ENCODE measurements around the gene C9orf43. TPM values are rescaled to one million over a fixed set of nuclear protein-coding genes. Genes with fewer than 3 reads are reported as not detected.
"Not testable (repeated sequence)": the region's sequence is repeated elsewhere in the genome, so short reads cannot be mapped to it uniquely, and the experiment has no call there.

Gene C9orf43
- polyA plus RNA-seq, 1 donor, result 0.40 TPM

DNA sequence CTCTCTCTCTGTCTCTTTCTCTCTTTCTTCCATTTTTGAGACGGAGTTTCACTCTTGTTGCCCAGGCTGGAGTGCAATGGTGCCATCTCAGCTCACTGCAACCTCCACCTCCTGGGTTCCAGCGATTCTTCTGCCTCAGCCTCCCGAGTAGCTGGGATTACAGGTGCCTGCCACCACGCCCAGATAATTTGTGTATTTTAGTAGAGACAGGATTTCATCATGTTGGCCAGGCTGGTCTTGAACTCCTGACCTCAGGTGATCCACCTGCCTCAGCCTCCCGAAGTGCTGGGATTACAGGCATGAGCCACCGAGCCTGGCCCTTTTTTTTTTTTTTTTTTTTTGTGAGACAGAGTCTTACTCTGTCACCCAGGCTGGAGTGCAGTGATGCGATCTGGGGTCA, 29.1 kb upstream of the C9orf43 start:
- DNase-seq (ENCODE audit: low read depth), result not testable (repeated sequence)

DNA sequence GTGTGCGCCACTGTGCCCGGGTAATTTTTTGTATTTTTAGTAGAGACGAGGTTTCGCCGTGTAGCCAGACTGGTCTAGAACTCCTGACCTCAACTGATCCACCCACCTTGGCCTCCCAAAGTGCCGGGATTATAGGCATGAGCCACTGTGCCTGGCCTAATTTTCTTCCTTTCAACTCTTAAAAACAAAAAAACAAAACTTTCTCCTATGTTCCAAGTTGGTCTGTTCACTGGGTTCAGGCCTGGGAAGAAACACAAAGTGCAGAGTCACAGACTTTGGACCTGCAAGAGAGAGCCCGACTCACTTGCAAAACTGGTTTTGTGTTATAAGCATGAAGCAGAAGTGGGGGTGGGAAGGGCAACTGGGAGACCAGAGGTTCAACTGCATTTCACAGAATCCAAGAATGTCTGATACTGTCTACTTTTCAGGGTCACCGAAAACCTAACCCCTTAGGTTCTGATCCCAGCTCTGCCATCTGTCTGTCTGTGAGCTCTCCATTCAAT, 28.6 kb upstream of the C9orf43 start:
- no peak for DNase-seq (ENCODE audit: low read depth)

DNA sequence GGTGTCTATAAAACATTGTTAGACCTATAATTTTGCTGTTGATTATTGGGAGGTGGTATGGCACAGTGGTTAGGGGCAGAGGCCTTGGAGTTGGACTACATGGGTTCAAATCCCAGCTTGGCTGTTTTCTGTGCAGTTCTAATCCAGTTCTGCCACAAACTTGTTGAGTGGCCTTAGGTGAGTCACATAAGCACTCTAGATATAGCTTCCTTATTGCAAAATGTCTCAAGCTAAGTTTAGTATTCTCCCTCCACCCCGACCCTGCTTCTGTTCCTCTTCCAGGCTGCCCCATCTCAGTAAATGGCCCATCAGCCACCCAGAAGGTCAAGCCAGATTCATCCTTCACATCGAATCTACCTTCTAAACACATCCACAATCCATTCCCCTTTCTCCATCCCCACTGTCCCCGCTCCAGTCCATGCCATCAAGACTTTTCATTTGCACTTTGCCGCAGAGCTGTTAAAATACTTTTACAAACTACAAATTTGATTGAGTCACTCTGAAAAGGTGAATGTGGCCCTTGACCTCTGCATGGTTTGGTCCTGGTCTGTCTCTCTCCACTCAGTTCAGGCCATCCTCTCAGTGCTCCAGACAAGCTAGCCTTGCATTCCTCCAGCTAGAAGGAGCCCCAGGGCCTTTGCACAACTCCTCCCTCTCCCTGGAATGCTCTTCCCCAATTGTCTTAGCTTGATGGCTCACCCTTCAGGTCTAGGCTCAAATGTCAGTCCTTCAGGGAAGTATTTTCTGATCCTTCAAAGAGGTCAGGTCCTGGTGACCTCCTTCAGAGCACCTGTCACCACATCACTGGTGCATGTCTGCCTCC, 23.8 kb upstream of the C9orf43 start:
- no peak for DNase-seq (ENCODE audit: low read depth)

DNA sequence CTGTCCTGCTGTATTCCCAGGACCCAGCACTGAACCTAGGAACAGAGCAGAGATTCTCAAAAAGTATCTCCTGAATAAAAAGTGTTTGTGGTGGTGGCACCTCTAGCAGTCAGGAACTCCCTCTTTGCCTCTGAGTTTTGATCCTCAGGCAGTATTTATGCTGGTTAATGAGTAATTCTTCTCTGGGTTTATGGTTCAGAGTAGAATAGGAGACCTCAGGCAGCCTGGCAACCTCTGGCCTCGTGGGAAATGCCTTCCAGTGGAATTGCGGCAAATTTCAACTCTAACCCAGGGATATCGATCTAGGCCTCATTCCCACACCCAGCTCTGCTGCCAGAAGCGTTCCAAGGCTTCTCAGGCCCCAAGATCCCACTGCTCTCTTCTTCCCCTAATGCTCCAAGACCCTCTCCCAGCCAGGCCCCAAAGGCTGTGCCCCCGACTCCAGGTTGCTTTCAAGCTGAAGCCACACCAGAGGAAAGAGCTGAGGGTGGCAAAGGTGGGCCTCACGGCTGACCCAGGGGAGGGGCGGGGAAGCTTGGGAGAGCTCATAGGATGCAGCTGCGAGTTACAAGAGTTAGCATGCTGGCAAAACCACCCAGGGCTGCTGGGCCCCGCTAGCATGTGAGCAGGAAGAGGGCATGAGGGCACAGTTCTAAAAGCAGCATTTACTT, 22.9 kb upstream of the C9orf43 start:
- DNase-seq (ENCODE audit: low read depth), result no peak

DNA sequence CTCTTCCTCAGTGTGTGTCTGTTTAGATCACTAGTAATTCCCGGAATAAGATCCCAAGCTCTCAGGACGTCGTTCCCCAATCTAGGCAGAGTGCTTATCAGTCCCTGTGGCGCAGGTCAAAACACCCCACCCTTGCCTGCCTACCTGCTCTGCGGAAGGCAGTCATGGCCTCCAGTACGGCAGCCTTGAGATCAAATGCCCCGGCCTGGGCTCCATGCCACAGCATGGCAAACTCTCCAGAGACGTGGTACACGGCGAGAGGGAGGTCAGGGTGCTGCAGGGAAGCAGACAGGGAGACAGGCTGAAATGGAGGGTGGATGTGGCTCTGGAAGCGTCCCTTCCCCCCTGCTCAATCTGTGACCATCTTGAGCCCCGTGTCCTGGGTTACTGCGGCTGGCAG, 21.7 kb upstream of the C9orf43 start:
- no peak for DNase-seq (ENCODE audit: low read depth)

DNA sequence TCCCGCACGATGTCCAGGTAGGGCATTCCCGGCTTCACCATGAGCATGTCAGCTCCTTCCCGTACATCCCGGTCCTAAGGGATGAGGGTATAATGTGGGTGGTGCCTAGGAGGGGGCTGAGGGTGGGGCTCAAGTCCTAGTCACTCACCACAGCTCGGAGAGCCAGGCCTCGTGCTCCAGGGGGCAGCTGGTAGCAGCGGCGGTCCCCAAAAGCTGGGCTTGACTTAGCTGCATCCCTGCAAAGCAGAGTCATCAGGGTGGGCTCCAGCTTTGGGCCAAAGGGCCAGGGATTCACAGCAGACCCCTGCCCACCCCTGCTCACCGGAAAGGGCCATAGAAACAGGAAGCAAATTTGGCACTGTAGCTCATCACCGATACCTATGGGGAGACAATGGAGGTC, 21.1 kb upstream of the C9orf43 start:
- no peak for DNase-seq (ENCODE audit: low read depth)

DNA sequence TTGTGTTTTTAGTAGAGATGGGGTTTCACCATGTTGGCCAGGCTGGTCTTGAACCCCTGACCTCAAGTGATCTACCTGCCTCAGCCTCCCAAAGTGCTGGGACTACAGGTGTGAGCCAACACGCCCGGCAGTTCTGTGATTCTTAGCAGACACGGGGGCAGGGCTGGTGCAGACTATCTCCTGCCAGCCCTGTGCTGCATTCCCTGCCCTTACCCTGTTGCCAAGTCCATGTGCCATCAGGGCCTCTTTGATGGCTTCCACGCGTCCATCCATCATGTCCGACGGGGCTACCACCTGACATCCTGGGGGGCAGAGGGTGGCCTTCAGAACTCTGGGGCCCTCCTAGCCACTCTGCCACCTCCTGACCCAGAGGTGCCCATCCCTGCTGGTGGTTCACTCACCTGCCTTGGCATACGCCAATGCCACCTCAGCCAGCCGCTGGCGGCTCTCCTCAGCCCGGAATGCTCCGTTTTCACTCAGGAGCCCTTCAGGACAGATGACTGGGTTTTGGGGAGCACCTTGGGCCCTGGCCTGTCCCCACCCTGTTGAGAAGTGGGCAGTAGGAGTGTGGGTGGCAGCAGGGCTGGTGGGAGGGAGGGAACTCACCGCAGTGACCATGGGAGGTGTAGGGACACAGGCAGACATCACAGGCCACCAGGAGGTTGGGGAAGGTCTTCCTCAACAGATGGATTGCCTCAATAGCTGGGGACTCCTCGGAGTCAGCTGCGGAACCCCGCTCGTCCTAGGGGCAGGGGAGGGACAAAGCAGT, 20.2 kb upstream of the C9orf43 start:
- DNase-seq (ENCODE audit: low read depth), result no peak

DNA sequence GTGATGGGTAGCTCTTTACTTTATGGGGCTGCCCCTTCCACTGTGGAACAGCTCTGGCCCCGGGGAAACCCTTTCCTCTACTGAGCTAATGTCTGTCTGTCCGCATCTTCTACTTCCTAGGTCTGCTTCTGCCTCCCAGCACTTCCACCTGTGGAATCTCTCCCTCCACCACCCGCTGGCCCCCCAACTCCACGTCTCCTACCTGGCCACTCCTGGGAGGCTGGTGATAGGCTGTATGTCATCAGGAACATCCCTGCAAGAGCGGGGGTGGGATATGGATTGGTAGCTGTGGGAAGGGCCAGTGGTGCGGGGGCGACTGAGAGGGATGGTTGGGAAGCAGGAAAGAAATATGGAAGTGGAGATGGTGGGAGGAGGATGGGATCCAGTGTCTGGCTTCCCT, 18.6 kb upstream of the C9orf43 start:
- DNase-seq (ENCODE audit: low read depth), result no peak

DNA sequence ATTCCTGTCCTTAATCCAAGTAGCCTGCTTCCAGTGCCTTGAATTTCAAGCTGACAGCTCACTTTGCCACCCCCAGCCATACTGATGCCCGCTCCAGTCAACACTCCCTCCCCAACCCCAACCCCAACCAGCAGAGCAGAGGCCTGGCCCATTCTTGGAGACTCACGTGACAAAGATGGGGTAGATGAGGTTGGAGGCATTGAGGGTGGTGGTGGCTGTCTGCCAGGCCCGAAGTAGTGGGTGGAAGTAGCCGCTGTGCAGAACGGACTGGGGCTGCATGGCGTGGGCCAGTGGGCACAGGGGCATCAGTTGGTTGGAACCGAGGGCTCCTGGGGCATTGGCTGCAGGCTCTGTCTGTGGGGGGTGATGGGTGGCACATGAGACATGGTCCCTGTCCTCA, 17.3 kb upstream of the C9orf43 start:
- DNase-seq (ENCODE audit: low read depth), result no peak

DNA sequence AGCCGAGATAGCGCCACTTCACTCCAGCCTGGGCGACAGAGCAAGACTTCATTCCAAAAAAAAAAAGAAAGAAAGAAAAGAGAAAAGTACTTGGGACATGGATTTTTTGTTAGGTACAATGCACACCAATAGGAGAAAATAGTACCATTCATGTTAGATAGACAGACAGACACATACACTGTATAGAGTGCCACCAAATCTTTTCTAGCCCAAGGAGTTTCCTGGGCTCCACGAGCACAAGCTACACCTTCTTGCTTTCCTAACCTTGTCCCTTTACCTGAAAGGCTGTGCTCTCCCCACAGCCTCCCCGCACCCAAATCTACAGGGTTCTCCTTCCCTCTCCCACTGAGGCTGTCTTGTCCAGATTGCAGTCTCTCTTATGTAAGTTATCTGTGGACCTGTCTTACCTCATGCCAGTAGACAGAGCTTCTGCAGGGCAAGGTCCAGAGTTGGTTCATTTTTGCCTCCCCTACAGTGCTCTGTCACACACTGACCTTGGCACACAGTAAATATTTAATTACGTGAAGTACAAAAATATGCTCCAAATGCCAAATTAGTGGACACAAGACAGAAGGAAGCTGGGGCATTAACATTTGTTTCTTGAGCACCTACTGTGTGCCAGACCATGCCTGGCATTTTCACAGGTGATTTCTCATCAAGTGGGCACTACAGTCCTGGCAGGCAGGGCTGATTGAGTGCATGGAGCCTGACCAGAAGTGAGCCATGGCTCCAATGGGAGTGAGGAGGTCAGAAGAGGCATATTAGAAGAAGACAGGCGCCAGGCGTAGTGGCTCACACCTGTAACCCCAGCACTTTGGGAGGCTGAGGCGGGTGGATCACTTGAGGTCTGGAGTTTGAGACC, 15.3 kb upstream of the C9orf43 start:
- DNase-seq (ENCODE audit: low read depth), result no peak

DNA sequence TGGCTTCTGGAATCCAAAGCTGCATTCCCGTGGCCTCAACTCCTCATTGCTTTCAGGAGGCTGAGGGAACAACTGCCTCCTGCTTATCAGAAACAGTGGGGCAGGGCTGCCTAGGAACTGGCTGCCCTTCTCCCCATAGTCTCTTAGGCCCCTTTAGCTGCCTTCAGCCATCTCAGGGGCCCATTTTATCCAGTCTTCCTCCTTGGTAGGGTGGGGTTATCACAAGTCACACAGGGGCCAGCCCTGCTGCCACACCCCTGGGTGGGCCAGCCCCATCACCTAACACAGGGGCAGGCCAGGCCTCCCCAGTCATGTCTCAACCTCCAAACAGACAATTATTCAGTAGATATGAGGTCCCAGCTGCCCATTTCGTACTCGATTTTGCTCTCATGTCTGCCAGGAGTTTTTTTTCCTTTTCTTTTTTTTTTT, 13.3 kb upstream of the C9orf43 start:
- DNase-seq (ENCODE audit: low read depth), result no peak

DNA sequence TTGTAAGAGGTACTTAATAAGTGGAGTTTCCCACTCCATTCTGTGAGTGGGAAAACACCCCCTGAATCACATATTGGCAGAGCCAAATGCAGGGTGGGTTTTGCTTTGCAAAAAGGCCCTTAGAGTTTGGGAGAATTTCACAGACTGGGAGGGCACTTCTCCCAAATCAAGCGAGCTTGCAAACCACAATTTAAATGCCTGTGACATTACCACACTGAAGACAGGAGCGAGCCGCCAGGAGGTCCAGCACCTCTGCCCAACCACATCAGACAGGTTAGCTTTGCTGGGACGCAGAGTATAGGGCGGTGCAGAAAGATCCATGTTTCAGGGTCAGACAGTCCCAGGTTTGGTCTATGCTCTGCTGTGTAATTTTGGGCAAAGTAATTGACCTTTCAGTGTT, 11.8 kb upstream of the C9orf43 start:
- no peak for DNase-seq (ENCODE audit: low read depth)

DNA sequence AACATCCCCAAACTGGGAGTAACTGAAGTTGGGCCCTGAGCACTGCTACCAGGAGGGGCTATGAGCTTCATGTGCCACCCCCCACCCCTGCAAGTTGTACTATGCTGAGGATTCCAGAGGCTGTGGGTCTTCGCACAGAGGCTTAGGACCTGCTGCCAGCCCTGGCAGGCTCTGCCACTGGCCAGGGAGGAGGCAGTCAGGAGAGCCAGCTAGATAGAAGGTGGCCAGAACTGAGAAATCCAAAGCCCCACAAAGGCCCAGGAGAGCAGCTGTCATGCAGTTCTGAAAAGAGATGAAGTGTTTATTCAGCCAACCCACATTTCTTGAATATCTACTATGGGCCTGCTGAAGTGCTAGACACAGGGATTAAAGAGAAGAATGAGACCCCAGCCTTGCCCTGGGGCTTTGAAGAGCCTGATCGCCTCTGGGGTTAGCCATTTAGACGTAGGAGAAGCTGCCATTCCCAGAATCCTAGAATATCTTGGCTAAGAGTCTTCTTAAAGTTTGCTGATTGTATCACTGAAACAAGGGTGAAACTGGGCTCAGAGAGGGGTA, 10.8 kb upstream of the C9orf43 start:
- no peak for DNase-seq (ENCODE audit: low read depth)

DNA sequence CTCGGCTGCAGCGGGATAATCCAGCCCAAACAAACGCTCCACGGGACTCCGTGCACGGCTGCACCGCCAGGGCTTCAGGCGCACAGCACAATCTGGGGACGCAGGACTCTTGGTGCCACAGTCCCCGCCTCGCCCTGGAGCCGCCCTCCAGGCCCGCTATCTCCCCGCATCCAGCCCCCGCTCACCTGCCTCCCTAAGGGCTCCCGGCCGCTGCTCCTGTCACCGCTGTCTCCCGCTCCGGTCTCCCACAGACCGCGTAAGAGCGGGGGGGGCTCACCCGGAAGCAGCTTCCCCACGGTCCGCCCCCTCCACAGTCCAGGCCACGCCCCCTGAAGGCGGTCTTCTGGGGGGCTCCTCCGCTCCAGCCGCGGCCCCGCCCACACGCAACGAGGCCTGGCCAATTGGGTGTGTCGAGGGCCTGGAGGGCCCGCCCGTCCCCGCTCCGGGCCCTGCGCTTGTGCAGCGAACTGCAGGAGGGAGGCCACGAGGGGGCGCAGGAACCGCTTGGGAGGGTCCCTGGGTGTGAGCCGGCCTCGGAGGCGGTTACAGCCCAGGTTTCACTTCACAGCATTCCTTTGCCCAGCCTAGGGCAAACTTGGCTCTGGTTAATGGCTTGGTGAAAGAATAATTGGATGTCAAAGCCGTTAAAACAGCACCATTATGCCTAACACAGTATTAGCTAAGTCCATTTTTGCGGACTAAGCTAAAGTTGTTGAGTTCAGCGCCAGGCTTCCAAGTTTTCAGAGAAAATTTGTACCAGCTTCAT, 9.3 kb upstream of the C9orf43 start, which contains the start of gene ALAD:
TSS of gene ALAD (minus strand) at position 258 of the 766 bp plus-strand sequence. CDS start 7,725 bp downstream, outside the sequence.
- peak; percentile 88 for DNase-seq (ENCODE audit: low read depth)

DNA sequence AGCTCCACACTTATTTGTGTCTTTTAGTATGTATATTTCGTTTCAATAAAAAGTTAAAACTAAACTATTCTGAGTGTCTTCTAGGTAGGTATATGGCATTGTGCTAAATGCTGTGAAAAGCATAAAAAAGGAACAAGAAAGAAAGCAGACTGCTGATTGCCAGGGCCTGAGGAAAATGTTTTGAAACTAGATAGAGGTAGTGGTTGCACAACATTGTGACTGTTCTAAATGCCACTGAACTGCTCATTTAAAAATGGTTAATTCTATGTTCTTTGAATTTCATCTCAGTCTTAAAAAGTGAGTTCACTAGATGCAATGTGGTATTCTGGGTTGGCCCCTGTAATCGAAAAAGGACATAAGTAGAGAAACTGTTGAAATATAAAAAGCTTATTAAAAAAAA, 6.9 kb upstream of the C9orf43 start:
- DNase-seq (ENCODE audit: low read depth), result no peak

DNA sequence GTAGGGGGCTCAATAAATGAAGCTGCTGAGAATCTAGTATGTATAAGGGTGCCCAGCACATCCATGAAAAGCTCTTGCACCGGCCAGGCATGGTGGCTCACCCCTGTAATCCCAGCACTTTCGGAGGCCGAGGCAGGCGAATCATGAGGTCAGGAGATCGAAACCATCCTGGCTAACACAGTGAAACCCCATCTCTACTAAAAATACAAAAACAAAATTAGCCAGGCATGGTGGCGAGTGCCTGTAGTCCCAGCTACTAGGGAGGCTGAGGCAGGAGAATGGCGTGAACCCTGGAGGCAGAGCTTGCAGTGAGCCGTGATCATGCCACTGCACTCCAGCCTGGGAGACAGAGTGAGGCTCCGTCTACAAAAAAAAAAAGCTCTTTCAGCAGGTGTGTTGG, 4.2 kb upstream of the C9orf43 start:
- DNase-seq (ENCODE audit: low read depth), result not testable (repeated sequence)

DNA sequence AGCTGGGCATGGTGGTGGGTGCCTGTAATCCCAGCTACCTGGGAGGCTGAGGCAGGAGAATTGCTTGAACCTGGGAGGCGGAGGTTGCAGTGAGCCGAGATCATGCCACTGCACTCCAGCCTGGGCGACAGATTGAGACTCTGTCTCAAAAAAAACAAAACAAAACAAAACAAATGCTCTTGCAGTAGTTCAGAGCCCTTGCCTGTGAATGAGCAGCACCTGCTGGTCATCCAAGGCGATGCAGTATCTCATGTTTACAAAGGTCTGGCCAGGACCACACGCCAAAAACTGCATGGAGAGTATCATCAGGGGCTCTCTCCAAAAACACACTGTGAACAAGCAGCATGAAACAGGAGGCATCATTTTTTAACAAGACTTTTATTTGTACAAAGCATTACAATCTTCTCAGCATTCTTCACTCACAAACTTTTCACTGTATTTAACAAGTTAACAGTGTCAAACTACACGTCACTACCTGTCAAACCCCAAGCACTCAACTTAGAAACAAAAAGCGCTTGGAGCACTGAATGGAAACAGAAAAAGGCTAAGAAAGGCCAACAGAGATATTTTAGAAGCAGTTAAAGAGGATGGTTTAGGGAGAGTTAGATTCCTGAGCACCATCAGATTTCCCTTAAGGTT, 3.6 kb upstream of the C9orf43 start:
- not testable (repeated sequence) for DNase-seq (ENCODE audit: low read depth)

DNA sequence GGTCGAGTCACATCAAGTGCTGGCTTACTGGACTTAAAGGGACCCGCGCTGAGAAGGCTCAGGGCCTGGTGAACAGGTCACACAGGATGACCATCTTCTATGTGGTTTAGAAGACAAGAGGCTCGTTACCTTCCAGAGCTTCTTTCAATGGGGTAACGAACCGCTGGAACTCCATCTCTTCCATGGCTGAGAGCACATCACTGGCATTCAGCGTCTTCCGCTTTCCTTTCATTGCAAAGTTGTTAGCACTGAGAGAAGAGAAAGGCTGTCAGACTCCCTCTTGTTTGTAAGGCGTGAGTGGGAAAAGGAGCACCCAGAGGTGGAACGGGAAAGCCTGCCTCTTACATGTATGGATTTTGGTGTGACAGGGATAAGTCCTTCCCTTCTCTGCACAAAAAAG, 1.1 kb upstream of the C9orf43 start:
- DNase-seq (ENCODE audit: low read depth), result no peak

DNA sequence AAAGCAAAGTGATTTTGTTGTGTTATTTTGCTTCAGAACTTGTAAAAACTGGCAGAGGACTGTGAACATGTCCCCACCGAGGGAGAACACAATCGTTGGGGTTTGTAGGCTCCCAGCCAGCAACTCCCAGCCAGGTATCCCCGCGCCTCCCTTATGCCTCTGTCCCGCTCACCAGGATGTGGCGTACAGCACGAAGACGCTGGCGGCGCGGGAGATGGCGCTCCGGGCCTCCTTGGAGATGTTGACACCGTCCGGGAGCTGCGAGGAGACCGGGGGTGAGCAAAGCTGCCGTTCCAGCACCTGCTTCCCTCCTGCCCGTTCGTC, 702 bp upstream of the C9orf43 start:
- no peak for DNase-seq (ENCODE audit: low read depth)
